Fibroblast of lung (primary cell): ENCODE data around the gene RTKN. TPM values are rescaled to one million over a fixed set of nuclear protein-coding genes. Genes with fewer than 3 reads are reported as not detected.

Experiments used
- DNase-seq, 2 donors: peaks; one replicate each; pipeline versions ENCODE4 v3.0.0 to v3.0.0-alpha.2; 2010; ENCODE audit warnings: low read depth in 2 of 2
- H2AFZ ChIP-seq: 2 replicates; pipeline ENCODE4 v1.5.1; 2012; ENCODE audit warnings: low read length, control low read depth, inconsistent platforms
- H3K27ac ChIP-seq: 2 replicates; pipeline ENCODE4 v1.5.1; 2011; ENCODE audit warnings: low read length, control low read depth; ENCODE audit not compliant: insufficient read depth
- H3K27me3 ChIP-seq: 2 replicates; pipeline ENCODE4 v1.5.1; 2011; ENCODE audit warnings: mild to moderate bottlenecking, low read length; ENCODE audit not compliant: control insufficient read depth, insufficient read depth
- H3K36me3 ChIP-seq: 2 replicates; pipeline ENCODE4 v1.5.1; 2011; ENCODE audit warnings: low read length; ENCODE audit not compliant: control insufficient read depth, insufficient read depth
- H3K4me1 ChIP-seq: 2 replicates; pipeline ENCODE4 v1.5.1; 2011; ENCODE audit warnings: low read length; ENCODE audit not compliant: control insufficient read depth, insufficient read depth; ENCODE audit errors: extremely low read depth
- H3K4me2 ChIP-seq: 2 replicates; pipeline ENCODE4 v1.5.1; 2011; ENCODE audit warnings: low read length, control low read depth; ENCODE audit not compliant: insufficient read depth; ENCODE audit errors: extremely low read depth
- H3K4me3 ChIP-seq, 4 experiments: fragments of 200-600 bp in 1 of 4; sonication (generic) in 1 of 4; replicated peaks in 1 of 4; 2 replicates each; pipeline ENCODE4 v1.5.1; 2011 to 2016; ENCODE audit warnings: low read length in 4 of 4, low read depth in 3 of 4, mild to moderate bottlenecking in 3 of 4, control low read depth in 2 of 4, inconsistent platforms in 1 of 4, mixed read lengths in 1 of 4; ENCODE audit not compliant: insufficient read depth in 1 of 4; ENCODE audit errors: control extremely low read depth in 1 of 4
- H3K79me2 ChIP-seq: 2 replicates; pipeline ENCODE4 v1.5.1; 2012; ENCODE audit warnings: mild to moderate bottlenecking, low read length, inconsistent platforms; ENCODE audit not compliant: control insufficient read depth, insufficient read depth
- H3K9ac ChIP-seq: 2 replicates; pipeline ENCODE4 v1.5.1; 2011; ENCODE audit warnings: mild to moderate bottlenecking, low read length, control low read depth; ENCODE audit not compliant: insufficient read depth
- H3K9me3 ChIP-seq: 2 replicates; pipeline ENCODE4 v1.5.1; 2012; ENCODE audit warnings: low read depth, low read length; ENCODE audit not compliant: control insufficient read depth, insufficient read depth
- H4K20me1 ChIP-seq: 2 replicates; pipeline ENCODE4 v1.5.1; 2011; ENCODE audit warnings: low read length; ENCODE audit not compliant: control insufficient read depth, insufficient read depth; ENCODE audit errors: extremely low read depth
- CTCF ChIP-seq, 2 donors: IDR thresholded peaks in 1 of 2; conservative IDR thresholded peaks in 1 of 2; 1 replicate in 1 of 2; 2 replicates in 1 of 2; pipeline ENCODE4 v1.5.1; 2011 to 2012; ENCODE audit warnings: low read length in 2 of 2, control low read depth in 1 of 2, inconsistent platforms in 1 of 2, low read depth in 1 of 2, mild to moderate bottlenecking in 1 of 2
- EZH2 ChIP-seq: IDR thresholded peaks from 2 replicates; pipeline ENCODE4 v1.5.1; 2012; ENCODE audit warnings: low read length, control low read depth, mild to moderate bottlenecking; ENCODE audit errors: missing control alignments
- polyA plus RNA-seq, 2 donors: library from polyadenylated mRNA; depleted of rRNA in 1 of 2; stranded (reverse) in 1 of 2; unstranded in 1 of 2; fragments of >200 nt; gene quantifications; 2 replicates each; pipeline ENCODE4 v1.2.1, GENCODE V29; 2011 to 2012; ENCODE audit warnings: missing spikeins in 1 of 2
- total RNA-seq: library from RNA; depleted of rRNA; stranded (reverse); fragments of >200 nt; gene quantifications from 2 replicates; pipeline ENCODE4 v1.2.1, GENCODE V29; 2014

RTKN gene
- total and polyA plus RNA-seq, 2 donors (not counting 1 experiment from before 2014, with no cell fraction given), result 8.3 to 16.0 TPM

DNA sequence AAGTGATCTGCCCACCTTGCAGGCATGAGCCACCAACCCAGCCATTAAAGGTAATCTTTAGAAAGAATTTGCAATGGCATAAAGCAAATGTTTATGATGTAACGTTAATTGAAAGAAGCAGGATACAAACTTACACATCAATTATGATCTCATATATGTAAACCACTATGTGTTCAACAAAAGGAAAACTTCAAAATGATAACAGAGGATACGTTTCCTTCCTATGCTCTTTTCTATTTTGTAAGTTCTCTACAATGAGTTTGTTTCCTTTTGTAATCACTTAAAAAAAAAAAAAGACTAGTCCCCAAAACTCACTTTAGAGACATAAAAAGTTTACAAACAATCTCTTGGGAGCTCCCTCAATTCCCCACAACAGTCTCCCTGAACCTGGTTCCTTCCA lies 21.7 kb downstream of the RTKN start:
- no peak overlapping the region for H3K27ac ChIP-seq
- no peak for DNase-seq
- no peak for TF ChIP-seq CTCF (conservative IDR thresholded peaks at IDR 0.05 in 1 of 2, IDR thresholded peaks at IDR 0.05 in 1 of 2; ENCODE audit: low read depth in 1 of 2, low read length in 2 of 2)
- TF ChIP-seq EZH2, result no peak
- no peaks in the 10 kb centered on the region for H3K27me3 ChIP-seq
- no peaks in the 10 kb centered on the region for H4K20me1 ChIP-seq
- H3K79me2 ChIP-seq, result no peaks in the 10 kb centered on the region
- no peaks in the 10 kb centered on the region for H3K36me3 ChIP-seq
- H3K9ac ChIP-seq, result no peak overlapping the region
- H3K9me3 ChIP-seq, result no peaks in the 10 kb centered on the region
- H3K4me1 ChIP-seq, result peaks cover 8% of the 10 kb centered on the region
- H2AFZ ChIP-seq, result no peak overlapping the region
- H3K4me3 ChIP-seq, result no peak overlapping the region
- no peak overlapping the region for H3K4me2 ChIP-seq

GRCh38 chr2:74419345-74419744 lies 22.4 kb downstream of the RTKN start:
- Histone ChIP-seq H3K4me3 (no peak overlapping the region), H2AFZ (no peak overlapping the region), H3K9ac (no peak overlapping the region), H3K36me3 (no peaks in the 10 kb centered on the region), H3K27ac (no peak overlapping the region), H3K27me3 (no peaks in the 10 kb centered on the region), H3K4me1 (peaks cover 11% of the 10 kb centered on the region), H3K79me2 (no peaks in the 10 kb centered on the region), H4K20me1 (no peaks in the 10 kb centered on the region), H3K9me3 (no peaks in the 10 kb centered on the region), H3K4me2 (no peak overlapping the region)
- no peak for DNase-seq
- no peak for TF ChIP-seq CTCF (conservative IDR thresholded peaks at IDR 0.05 in 1 of 2, IDR thresholded peaks at IDR 0.05 in 1 of 2; ENCODE audit: low read depth in 1 of 2, low read length in 2 of 2)
- no peak for TF ChIP-seq EZH2

DNA sequence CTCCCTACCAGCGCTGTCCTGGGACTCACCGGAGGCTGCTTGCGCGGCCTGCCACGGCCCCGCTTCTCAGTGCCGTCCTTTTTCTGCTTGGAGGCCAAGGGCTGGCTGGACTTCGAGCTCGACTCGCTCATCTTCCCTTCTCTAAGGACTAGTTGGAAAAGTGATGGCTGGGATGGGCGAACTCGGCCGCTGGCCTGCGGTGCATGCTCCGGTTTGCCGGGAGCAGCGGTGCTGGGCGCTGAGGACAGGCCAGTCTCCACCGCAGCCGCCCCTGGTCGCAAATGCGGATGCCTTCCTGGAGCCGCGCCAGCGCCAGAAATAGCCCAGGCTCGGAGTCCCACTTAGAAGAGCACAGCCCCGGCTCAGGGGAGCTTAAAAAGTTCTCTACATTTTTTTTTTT lies 23.4 kb downstream of the RTKN start:
- TF ChIP-seq CTCF (conservative IDR thresholded peaks at IDR 0.05 in 1 of 2, IDR thresholded peaks at IDR 0.05 in 1 of 2; ENCODE audit: low read depth in 1 of 2, low read length in 2 of 2) (no peak), EZH2 (no peak)
- H3K79me2 ChIP-seq, result no peaks in the 10 kb centered on the region
- H3K36me3 ChIP-seq, result no peaks in the 10 kb centered on the region
- no peaks in the 10 kb centered on the region for H3K9me3 ChIP-seq
- H2AFZ ChIP-seq, result peak overlapping the region; percentile 5
- no peak for DNase-seq
- H3K4me1 ChIP-seq, result peaks cover 11% of the 10 kb centered on the region
- no peaks in the 10 kb centered on the region for H3K27me3 ChIP-seq
- no peak overlapping the region for H3K27ac ChIP-seq
- no peak overlapping the region for H3K9ac ChIP-seq
- H4K20me1 ChIP-seq, result no peaks in the 10 kb centered on the region
- no peak overlapping the region for H3K4me2 ChIP-seq
- no peak overlapping the region for H3K4me3 ChIP-seq
